IPS-20b (cell line): ENCODE measurements around the gene TPD52L1.

Experiments used
- H3K27ac ChIP-seq: one replicate; pipeline ENCODE4 v1.5.1; 2013; ENCODE audit warnings: low read length
- H3K27me3 ChIP-seq: 2 replicates; pipeline ENCODE4 v1.6.1; 2013; ENCODE audit warnings: mild to moderate bottlenecking, low read length, inconsistent platforms; ENCODE audit not compliant: insufficient read depth
- H3K36me3 ChIP-seq: 2 replicates; pipeline ENCODE4 v1.6.1; 2013; ENCODE audit warnings: low read depth, mild to moderate bottlenecking, inconsistent platforms, low read length, moderate library complexity; ENCODE audit not compliant: insufficient read depth
- H3K4me1 ChIP-seq: 2 replicates; pipeline ENCODE4 v1.6.1; 2013; ENCODE audit warnings: mild to moderate bottlenecking, control low read depth, inconsistent platforms, low read length, moderate library complexity; ENCODE audit not compliant: insufficient read depth
- H3K4me3 ChIP-seq: 2 replicates; pipeline ENCODE4 v1.5.1; 2013; ENCODE audit warnings: mild to moderate bottlenecking, low read length, inconsistent platforms
- H3K9ac ChIP-seq: 2 replicates; pipeline ENCODE4 v1.6.1; 2013; ENCODE audit warnings: low read depth, mild to moderate bottlenecking, inconsistent platforms, low read length, moderate library complexity
- H3K9me3 ChIP-seq: 2 replicates; pipeline ENCODE4 v1.6.1; 2013; ENCODE audit warnings: mild to moderate bottlenecking, low read depth, low read length, inconsistent platforms; ENCODE audit not compliant: insufficient read depth

Gene TPD52L1

DNA sequence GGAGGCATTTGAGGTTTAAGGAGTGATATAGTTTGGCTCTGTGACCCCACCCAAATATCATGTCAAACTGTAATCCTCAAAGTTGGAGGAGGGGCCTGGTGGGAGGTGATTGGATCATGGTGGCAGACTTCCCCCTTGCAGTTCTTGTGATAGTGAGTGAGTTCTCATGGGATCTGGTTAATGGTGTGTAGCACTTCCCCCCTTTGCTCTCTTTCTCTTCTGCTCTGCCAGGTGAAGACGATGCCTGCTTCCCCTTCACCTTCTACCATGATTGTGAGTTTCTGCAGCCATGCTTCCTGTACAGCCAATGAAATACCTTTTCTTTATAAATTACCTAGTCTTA lies 149.9 kb downstream of the TPD52L1 start:
- Histone ChIP-seq H3K4me1 (no peaks in the 10 kb centered on the region; the same call in 1 of the 2 replicates), H3K27ac (no peak overlapping the region), H3K36me3 (peaks cover 19% of the 10 kb centered on the region), H3K27me3 (no peaks in the 10 kb centered on the region), H3K9ac (no peak overlapping the region), H3K4me3 (no peak overlapping the region), H3K9me3 (0 out of 2 replicates have a peak, but pooled peaks cover 3% of the 10 kb centered on the region)

DNA sequence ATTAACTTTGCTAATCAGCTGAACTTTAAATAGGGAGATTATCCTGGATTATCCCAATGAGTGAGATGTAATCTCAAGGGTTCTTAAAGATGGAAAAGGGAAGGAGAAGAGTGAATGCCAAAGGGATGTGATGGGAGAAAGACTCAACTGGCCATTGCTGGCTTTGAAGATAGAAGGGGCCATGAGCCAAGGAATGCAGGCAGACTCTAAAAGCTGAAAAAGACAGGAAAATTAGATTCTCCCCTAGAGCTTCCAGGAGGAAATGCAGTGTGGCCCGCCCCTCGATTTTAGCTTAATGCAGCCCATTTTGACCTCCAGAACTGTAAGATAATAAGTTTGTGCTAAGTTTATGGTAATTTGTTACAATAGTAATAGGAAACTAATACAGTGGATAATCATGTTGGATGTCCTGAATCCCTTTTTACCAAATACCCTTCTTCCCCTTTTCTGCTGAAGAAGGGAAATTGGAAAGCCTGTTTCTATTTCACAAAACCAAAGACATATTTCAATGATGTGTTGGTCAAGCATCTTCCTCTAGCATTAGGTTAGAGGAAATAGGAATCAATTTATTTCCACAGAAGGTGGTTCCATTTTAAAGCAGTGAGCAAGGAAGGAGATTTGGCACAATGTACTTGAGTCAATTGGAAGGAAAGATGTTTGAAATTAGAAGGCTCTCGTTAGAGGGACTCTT lies 151.5 kb downstream of the TPD52L1 start:
- Histone ChIP-seq H3K4me3 (no peak overlapping the region), H3K4me1 (no peaks in the 10 kb centered on the region; the same call in 1 of the 2 replicates), H3K27me3 (no peaks in the 10 kb centered on the region), H3K36me3 (peaks cover 2% of the 10 kb centered on the region), H3K9me3 (0 out of 2 replicates have a peak, but pooled peaks cover 3% of the 10 kb centered on the region), H3K27ac (no peak overlapping the region), H3K9ac (no peak overlapping the region)

DNA sequence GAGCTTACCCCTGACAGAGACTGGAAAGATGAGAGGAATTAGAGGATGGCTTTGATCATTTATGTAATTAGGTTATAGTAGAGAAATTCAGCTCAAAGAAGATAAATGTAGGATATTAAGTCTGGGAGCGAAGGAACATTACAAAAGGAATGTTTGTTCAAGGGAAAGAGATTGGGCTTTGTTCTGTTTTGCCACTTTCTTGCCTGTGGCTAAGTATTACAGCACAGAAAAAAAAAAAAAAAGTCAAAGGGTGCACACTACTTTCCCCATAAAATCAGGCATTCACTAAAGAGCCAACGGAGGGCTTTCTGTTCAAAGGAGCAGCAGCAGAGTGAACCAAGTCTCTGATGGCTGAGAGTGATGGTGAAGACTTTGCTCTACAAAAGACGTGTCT lies 153.2 kb downstream of the TPD52L1 start:
- Histone ChIP-seq H3K4me3 (no peak overlapping the region), H3K27ac (no peak overlapping the region), H3K27me3 (no peaks in the 10 kb centered on the region), H3K9me3 (0 out of 2 replicates have a peak, but pooled peaks cover 3% of the 10 kb centered on the region), H3K9ac (no peak overlapping the region), H3K4me1 (no peaks in the 10 kb centered on the region), H3K36me3 (no peaks in the 10 kb centered on the region)

DNA sequence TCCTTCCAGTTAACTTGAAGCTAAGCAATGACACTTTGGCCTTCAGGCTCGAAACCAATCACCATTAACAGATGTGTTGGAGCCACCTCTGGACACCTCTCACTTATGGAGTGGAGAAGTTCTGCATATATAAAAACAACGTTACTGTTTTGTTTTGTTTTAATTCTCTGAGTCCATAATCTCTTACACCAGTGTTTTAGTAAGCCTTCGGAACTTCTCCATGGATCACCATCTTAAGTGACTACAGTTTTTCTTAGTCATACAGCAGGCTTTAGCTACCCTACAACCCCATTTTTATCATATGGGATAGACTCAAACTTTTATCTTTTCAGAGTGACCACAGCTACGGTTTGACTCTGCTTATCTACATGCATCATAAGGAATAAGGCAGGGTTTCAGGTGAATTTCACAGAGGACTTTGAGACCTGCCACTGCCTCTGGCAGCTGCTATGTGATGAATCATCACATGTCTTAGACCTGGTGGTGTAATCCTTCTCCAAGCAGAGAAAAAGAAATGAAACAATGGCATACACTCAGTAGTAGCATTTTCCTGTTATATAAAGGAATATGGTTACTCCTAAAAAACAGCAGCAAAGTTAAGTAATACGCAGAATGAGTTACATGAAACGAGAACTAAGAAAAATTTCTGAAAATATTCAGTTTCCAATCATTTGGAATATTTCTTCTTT lies 153.7 kb downstream of the TPD52L1 start:
- H3K36me3 ChIP-seq: no peaks in the 10 kb centered on the region
- H3K27ac ChIP-seq: no peak overlapping the region
- 0 out of 2 replicates have a peak, but pooled peaks cover 3% of the 10 kb centered on the region for H3K9me3 ChIP-seq
- no peak overlapping the region for H3K4me3 ChIP-seq
- no peaks in the 10 kb centered on the region for H3K4me1 ChIP-seq
- no peak overlapping the region for H3K9ac ChIP-seq
- H3K27me3 ChIP-seq: no peaks in the 10 kb centered on the region

DNA sequence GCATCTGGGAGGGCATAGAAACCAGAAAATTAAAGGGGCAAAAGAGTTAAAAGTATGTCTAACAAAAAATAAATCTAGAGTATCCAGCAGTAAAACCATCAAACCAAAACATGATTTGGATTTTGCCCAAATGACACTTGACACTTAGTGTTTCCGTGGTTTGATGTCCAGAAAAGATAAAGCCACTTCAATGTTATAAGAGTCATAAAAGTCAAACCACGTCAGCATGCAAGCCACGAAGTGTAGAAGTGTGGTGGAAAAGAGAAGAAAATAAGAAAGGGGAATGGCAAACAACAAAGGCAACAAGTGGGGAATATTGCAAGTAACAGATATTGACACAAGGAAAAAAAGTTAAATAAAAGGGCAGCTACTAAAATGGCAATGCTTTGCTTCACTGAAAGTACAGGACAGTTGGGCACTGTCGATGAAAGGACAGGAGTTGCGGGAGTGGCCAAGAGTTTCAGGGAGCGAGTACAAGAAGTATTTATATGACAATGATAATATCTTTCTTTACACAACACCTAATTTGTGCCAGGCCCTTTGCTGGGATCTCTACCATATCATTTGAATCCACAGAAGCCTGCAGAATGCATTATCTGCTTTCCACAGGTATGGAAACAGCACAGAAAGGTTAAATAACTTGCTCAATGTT lies 154.5 kb downstream of the TPD52L1 start:
- H3K27ac ChIP-seq: no peak overlapping the region
- no peaks in the 10 kb centered on the region for H3K27me3 ChIP-seq
- H3K9ac ChIP-seq: no peak overlapping the region
- H3K9me3 ChIP-seq: 0 out of 2 replicates have a peak, but pooled peaks cover 3% of the 10 kb centered on the region
- H3K36me3 ChIP-seq: no peaks in the 10 kb centered on the region
- no peaks in the 10 kb centered on the region for H3K4me1 ChIP-seq
- no peak overlapping the region for H3K4me3 ChIP-seq

DNA sequence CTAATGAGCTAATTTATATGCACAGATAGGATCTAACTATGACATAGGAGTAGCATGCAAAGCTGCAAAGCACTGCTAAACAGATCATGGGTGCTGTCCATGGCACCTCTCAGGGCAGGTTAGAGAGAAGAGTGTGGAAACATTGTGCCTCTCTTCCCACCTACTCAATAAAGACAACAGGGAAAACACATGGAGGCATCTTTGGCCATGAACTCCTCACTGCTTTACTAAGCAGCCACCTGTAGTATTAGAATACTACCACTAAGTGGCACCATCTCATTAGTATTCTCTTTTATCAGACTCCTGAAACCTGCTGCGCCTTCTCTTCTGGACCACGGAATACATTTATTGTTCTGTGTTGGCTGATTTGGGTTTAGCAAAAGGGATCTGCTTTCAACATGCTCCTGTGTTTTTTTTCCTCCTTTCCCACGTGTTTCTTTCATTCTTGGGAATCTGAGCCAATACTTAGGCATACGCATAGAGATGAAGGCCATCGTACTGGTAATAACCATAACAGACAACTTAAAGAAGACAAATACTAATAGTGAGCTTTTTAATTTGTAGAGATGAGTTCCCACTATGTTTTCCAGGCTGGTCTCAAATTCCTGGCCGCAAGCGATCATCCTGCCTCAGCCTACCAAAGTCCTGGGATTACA lies 157.5 kb downstream of the TPD52L1 start:
- Histone ChIP-seq H3K27me3 (no peaks in the 10 kb centered on the region), H3K4me3 (no peak overlapping the region), H3K36me3 (no peaks in the 10 kb centered on the region), H3K27ac (no peak overlapping the region), H3K4me1 (peaks cover 7% of the 10 kb centered on the region; the same call in 1 of the 2 replicates), H3K9ac (no peak overlapping the region), H3K9me3 (no peaks in the 10 kb centered on the region)

DNA sequence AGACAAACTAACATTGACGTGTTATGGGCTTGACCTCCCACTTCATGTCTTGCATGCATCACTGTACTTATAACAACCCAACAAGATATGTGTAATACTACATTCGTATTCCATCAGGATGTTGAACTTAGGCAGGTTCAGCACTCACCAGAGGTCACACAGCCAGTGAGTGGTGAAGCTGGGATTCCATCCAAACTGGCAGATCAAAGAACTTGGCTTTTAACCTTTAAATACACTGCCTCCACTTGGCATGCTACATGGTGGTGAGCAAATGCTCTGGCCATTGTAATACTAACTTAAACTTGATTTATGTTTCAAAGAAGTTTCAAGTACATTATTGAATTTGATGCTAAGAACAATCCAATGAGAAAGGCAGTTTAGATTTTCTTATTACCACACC lies 158.9 kb downstream of the TPD52L1 start:
- Histone ChIP-seq H3K9me3 (no peaks in the 10 kb centered on the region), H3K4me3 (no peak overlapping the region), H3K4me1 (peaks cover 7% of the 10 kb centered on the region; the same call in 1 of the 2 replicates), H3K36me3 (no peaks in the 10 kb centered on the region), H3K27me3 (no peaks in the 10 kb centered on the region), H3K9ac (no peak overlapping the region), H3K27ac (no peak overlapping the region)

DNA sequence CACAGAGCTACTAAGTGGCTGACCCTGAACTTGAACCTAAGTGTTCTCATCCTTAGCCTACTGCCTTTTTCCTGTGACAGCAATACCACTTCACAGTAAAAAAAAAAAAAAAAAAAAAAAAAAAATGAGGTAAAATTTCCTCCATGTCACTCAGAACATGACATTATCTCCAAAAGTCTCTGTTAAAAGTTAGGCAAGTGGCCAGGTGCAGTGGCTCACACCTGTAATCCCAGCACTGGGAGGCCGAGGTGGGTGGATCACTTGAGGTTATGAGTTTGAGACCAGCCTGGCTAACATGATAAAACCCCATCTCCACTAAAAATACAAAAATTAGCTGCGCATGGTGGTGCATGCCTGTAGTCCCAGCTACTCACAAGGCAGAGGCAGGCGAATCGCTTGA lies 159.4 kb downstream of the TPD52L1 start:
- H3K4me1 ChIP-seq: peaks cover 7% of the 10 kb centered on the region; the same call in 1 of the 2 replicates
- H3K27ac ChIP-seq: no peak overlapping the region
- no peak overlapping the region for H3K4me3 ChIP-seq
- no peaks in the 10 kb centered on the region for H3K27me3 ChIP-seq
- H3K9ac ChIP-seq: no peak overlapping the region
- H3K36me3 ChIP-seq: no peaks in the 10 kb centered on the region
- H3K9me3 ChIP-seq: no peaks in the 10 kb centered on the region
